ENCODE measurements around the gene SMIM5.

Gene SMIM5

DNA sequence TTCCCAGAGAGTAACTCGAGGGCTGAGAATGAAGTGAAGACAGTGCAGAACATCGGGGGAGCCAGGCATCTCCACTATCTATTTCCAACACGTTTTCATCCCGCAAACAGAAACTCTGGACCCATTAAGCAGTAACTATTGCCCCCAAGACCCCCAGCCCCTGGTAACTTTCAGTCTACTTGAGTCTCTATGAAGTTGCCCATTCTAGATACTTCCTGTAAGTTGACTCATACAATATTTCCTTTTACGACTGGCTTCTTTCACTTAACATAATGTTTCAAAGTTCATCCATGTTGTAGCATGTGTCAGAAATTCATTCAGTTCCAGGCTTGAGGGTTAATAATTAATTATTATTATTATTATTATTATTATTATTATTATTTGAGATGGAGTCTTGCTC is 26.1 kb upstream of the SMIM5 start:
- Histone ChIP-seq H3K14ac (ENCODE audit: low read length) (no peak overlapping the region), H3K27me3 (ENCODE audit: insufficient read depth, low read length) (no peaks in the 10 kb centered on the region), H3K27ac (ENCODE audit: low read depth, low read length) (no peak overlapping the region), H3K4ac (ENCODE audit: low read depth, low read length) (no peak overlapping the region), H3K9ac (ENCODE audit: low read length) (no peak overlapping the region), H2BK12ac (ENCODE audit: low read length) (no peak overlapping the region), H3K4me3 (ENCODE audit: low read depth, low read length) (no peak overlapping the region), H3K79me2 (ENCODE audit: control insufficient read depth, insufficient read depth, low read length, poor library complexity) (no peaks in the 10 kb centered on the region), H2BK120ac (ENCODE audit: insufficient read depth, low read length, poor library complexity) (no peak overlapping the region), H2AFZ (ENCODE audit: insufficient read depth, low read length, poor library complexity) (no peak overlapping the region), H3K9me3 (ENCODE audit: insufficient read depth, low read depth, low read length) (no peaks in the 10 kb centered on the region), H4K8ac (ENCODE audit: low read depth, low read length) (no peak overlapping the region), H2BK5ac (ENCODE audit: low read depth, low read length, poor library complexity) (no peak overlapping the region), H3K23ac (ENCODE audit: low read length) (no peak overlapping the region), H3K4me1 (ENCODE audit: control insufficient read depth in 1 of 2, insufficient read depth in 2 of 2, low read length in 2 of 2) (no peaks in the 10 kb centered on the region), H3K79me1 (ENCODE audit: low read length) (no peaks in the 10 kb centered on the region), H4K12ac (ENCODE audit: low read depth, low read length) (no peak overlapping the region), H3K36me3 (ENCODE audit: control insufficient read depth in 1 of 2, insufficient read depth in 2 of 2, low read length in 2 of 2) (no peaks in the 10 kb centered on the region), H4K91ac (ENCODE audit: low read depth, low read length) (no peak overlapping the region), H3K18ac (ENCODE audit: low read length) (no peak overlapping the region), H3K4me2 (ENCODE audit: low read length) (no peak overlapping the region), H2AK5ac (ENCODE audit: low read length) (no peak overlapping the region)
- DNase-seq = no peak
- no CpG with 5 or more reads among the region's 5 CpGs for WGBS (ENCODE audit: extremely low coverage, insufficient coverage, insufficient read length)

DNA sequence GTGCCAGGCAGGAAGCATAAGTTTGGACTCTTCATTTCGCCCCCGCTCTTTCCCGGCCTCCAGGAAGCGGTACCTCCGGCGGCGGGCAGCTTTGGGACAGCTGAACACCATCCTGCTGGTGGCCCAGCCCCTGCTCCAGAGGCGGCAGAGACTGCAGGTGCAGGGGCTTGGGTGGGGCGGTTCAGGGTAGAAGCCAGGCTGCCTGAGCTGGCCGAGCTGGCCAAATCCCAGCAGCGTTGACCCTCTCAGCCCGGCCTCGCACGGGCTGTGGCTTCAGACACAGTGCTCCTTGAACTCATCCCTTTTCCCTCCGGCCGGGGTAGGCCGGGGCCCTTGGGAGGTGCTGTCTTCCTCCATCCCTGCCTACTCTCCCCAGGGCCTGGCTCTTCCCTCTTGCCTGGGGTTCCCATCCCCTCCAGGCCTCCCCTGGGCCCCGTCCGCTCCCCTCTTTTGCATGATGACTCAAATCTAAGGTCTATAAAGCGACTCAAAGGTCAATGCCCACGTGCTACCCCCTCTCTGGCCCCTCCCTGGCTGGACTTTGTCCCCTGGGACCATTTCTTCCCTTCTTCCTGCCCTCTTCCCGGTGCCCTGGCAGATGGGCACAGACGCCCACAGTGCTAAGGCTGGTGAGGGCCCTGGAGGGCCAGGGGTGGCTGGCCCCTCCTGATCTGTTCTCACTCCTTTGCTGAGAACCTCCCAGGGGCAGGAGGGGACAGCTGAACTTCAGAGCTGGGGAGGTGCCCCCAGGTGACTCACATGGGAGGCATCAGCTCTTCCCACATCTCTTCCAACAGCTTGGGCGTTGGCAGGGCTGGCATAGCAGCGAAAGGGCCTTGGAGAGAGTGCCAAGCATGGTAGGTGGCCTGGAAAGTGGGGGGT is 22.9 kb upstream of the SMIM5 start:
- no peak for DNase-seq
- no CpG with 5 or more reads among the region's 25 CpGs for WGBS (ENCODE audit: extremely low coverage, insufficient coverage, insufficient read length)

DNA sequence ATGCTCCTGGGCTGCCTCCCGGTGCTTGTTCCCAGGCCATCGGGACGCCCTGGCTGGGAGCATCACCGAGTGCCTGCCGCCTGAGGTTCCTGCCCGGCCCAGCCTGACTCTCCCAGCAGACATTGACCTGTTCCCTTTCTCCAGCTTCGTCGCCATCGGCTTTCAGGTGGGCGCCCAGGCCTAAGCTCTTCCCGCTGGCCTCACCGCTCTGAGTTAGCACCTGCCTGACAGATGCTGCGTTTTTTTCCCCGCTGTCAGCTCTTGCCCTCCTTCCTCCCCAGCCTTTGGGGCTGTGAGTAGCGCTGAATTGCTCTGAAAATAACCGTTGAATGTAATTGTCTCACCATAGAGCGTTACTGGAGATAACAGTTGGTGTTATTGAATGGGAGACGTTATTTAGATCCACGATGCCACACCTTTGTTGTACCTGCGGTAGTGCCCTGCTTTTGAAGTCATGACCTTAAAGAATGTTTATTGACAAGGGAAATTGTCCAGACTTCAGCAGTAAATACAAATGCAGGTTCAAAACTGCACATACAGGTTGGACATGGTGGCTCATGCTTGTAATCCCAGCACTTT is 21.3 kb upstream of the SMIM5 start:
- Histone ChIP-seq H3K4ac (ENCODE audit: low read depth, low read length) (no peak overlapping the region), H2AK5ac (ENCODE audit: low read length) (no peak overlapping the region), H3K27ac (ENCODE audit: low read depth, low read length) (no peak overlapping the region), H4K91ac (ENCODE audit: low read depth, low read length) (no peak overlapping the region), H3K4me2 (ENCODE audit: low read length) (no peak overlapping the region), H2BK5ac (ENCODE audit: low read depth, low read length, poor library complexity) (no peak overlapping the region), H2BK12ac (ENCODE audit: low read length) (no peak overlapping the region), H3K79me2 (ENCODE audit: control insufficient read depth, insufficient read depth, low read length, poor library complexity) (no peaks in the 10 kb centered on the region), H3K36me3 (ENCODE audit: control insufficient read depth in 1 of 2, insufficient read depth in 2 of 2, low read length in 2 of 2) (no peaks in the 10 kb centered on the region), H4K8ac (ENCODE audit: low read depth, low read length) (no peak overlapping the region), H3K4me3 (ENCODE audit: low read depth, low read length) (no peak overlapping the region), H3K27me3 (ENCODE audit: insufficient read depth, low read length) (no peaks in the 10 kb centered on the region), H2BK120ac (ENCODE audit: insufficient read depth, low read length, poor library complexity) (no peak overlapping the region), H3K79me1 (ENCODE audit: low read length) (no peaks in the 10 kb centered on the region), H3K14ac (ENCODE audit: low read length) (no peak overlapping the region), H4K12ac (ENCODE audit: low read depth, low read length) (no peak overlapping the region), H3K9me3 (ENCODE audit: insufficient read depth, low read depth, low read length) (no peaks in the 10 kb centered on the region), H2AFZ (ENCODE audit: insufficient read depth, low read length, poor library complexity) (no peak overlapping the region), H3K9ac (ENCODE audit: low read length) (no peak overlapping the region), H3K23ac (ENCODE audit: low read length) (no peak overlapping the region), H3K18ac (ENCODE audit: low read length) (no peak overlapping the region), H3K4me1 (ENCODE audit: control insufficient read depth in 1 of 2, insufficient read depth in 2 of 2, low read length in 2 of 2) (no peaks in the 10 kb centered on the region)
- no peak for DNase-seq
- WGBS (ENCODE audit: extremely low coverage, insufficient coverage, insufficient read length) = no CpG with 5 or more reads among the region's 20 CpGs

More for the DNA sequence above, 22.9 kb upstream of the SMIM5 start:
- Histone ChIP-seq H2BK12ac (ENCODE audit: low read length) (no peak overlapping the region), H3K4ac (ENCODE audit: low read depth, low read length) (no peak overlapping the region), H3K27me3 (ENCODE audit: insufficient read depth, low read length) (no peaks in the 10 kb centered on the region), H3K18ac (ENCODE audit: low read length) (no peak overlapping the region), H4K8ac (ENCODE audit: low read depth, low read length) (no peak overlapping the region), H3K27ac (ENCODE audit: low read depth, low read length) (no peak overlapping the region), H3K79me1 (ENCODE audit: low read length) (no peaks in the 10 kb centered on the region), H2BK120ac (ENCODE audit: insufficient read depth, low read length, poor library complexity) (no peak overlapping the region), H4K12ac (ENCODE audit: low read depth, low read length) (no peak overlapping the region), H4K91ac (ENCODE audit: low read depth, low read length) (no peak overlapping the region), H3K4me2 (ENCODE audit: low read length) (no peak overlapping the region), H2AK5ac (ENCODE audit: low read length) (no peak overlapping the region), H2BK5ac (ENCODE audit: low read depth, low read length, poor library complexity) (no peak overlapping the region), H3K36me3 (ENCODE audit: control insufficient read depth in 1 of 2, insufficient read depth in 2 of 2, low read length in 2 of 2) (no peaks in the 10 kb centered on the region), H3K9ac (ENCODE audit: low read length) (no peak overlapping the region), H3K79me2 (ENCODE audit: control insufficient read depth, insufficient read depth, low read length, poor library complexity) (no peaks in the 10 kb centered on the region), H3K4me3 (ENCODE audit: low read depth, low read length) (no peak overlapping the region), H3K23ac (ENCODE audit: low read length) (no peak overlapping the region), H2AFZ (ENCODE audit: insufficient read depth, low read length, poor library complexity) (no peak overlapping the region), H3K9me3 (ENCODE audit: insufficient read depth, low read depth, low read length) (no peaks in the 10 kb centered on the region), H3K4me1 (ENCODE audit: control insufficient read depth in 1 of 2, insufficient read depth in 2 of 2, low read length in 2 of 2) (no peaks in the 10 kb centered on the region), H3K14ac (ENCODE audit: low read length) (no peak overlapping the region)

DNA sequence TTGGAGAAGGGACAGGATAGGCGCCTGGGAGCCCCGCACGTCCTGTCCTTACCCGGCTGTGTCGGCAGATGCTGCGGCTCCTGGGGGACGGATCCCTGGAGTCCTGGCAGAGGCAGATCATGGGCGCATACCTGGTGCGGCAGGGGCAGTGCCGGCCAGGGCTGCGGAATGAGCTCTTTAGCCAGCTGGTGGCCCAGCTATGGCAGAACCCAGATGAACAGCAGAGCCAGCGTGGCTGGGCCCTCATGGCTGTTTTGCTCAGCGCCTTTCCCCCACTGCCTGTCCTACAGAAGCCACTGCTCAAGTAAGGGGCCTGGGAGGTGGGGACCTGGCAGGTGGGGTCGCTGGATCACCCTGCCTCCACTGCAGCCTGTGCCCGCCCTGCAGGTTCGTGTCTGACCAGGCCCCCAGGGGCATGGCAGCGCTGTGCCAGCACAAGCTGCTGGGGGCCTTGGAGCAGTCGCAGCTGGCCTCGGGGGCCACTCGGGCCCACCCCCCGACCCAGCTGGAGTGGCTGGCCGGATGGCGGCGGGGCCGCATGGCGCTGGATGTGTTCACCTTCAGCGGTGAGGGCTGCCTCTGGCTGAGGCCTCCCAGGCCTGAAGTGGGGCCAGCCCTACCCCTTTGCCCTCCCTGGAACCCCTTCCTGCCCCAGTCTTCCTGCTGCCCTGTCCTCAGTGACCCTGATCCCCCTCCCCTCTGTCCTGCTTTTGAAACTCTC is 20.2 kb upstream of the SMIM5 start:
- Histone ChIP-seq H3K4me2 (ENCODE audit: low read length) (no peak overlapping the region), H4K8ac (ENCODE audit: low read depth, low read length) (no peak overlapping the region), H2BK120ac (ENCODE audit: insufficient read depth, low read length, poor library complexity) (no peak overlapping the region), H3K4me1 (ENCODE audit: control insufficient read depth in 1 of 2, insufficient read depth in 2 of 2, low read length in 2 of 2) (no peaks in the 10 kb centered on the region), H2AK5ac (ENCODE audit: low read length) (no peak overlapping the region), H3K23ac (ENCODE audit: low read length) (no peak overlapping the region), H3K79me1 (ENCODE audit: low read length) (no peaks in the 10 kb centered on the region), H3K14ac (ENCODE audit: low read length) (no peak overlapping the region), H3K79me2 (ENCODE audit: control insufficient read depth, insufficient read depth, low read length, poor library complexity) (no peaks in the 10 kb centered on the region), H4K12ac (ENCODE audit: low read depth, low read length) (no peak overlapping the region), H3K9me3 (ENCODE audit: insufficient read depth, low read depth, low read length) (no peaks in the 10 kb centered on the region), H3K27ac (ENCODE audit: low read depth, low read length) (no peak overlapping the region), H2AFZ (ENCODE audit: insufficient read depth, low read length, poor library complexity) (no peak overlapping the region), H3K4me3 (ENCODE audit: low read depth, low read length) (no peak overlapping the region), H3K9ac (ENCODE audit: low read length) (no peak overlapping the region), H2BK5ac (ENCODE audit: low read depth, low read length, poor library complexity) (no peak overlapping the region), H2BK12ac (ENCODE audit: low read length) (no peak overlapping the region), H4K91ac (ENCODE audit: low read depth, low read length) (no peak overlapping the region), H3K18ac (ENCODE audit: low read length) (no peak overlapping the region), H3K36me3 (ENCODE audit: control insufficient read depth in 1 of 2, insufficient read depth in 2 of 2, low read length in 2 of 2) (no peaks in the 10 kb centered on the region), H3K4ac (ENCODE audit: low read depth, low read length) (no peak overlapping the region), H3K27me3 (ENCODE audit: insufficient read depth, low read length) (no peaks in the 10 kb centered on the region)
- WGBS (ENCODE audit: extremely low coverage, insufficient coverage, insufficient read length) = no CpG with 5 or more reads among the region's 27 CpGs
- no peak for DNase-seq

Data from trophoblast cell (in vitro differentiated cells and primary cell).